ENCODE results near the gene GJA3.

DNA sequence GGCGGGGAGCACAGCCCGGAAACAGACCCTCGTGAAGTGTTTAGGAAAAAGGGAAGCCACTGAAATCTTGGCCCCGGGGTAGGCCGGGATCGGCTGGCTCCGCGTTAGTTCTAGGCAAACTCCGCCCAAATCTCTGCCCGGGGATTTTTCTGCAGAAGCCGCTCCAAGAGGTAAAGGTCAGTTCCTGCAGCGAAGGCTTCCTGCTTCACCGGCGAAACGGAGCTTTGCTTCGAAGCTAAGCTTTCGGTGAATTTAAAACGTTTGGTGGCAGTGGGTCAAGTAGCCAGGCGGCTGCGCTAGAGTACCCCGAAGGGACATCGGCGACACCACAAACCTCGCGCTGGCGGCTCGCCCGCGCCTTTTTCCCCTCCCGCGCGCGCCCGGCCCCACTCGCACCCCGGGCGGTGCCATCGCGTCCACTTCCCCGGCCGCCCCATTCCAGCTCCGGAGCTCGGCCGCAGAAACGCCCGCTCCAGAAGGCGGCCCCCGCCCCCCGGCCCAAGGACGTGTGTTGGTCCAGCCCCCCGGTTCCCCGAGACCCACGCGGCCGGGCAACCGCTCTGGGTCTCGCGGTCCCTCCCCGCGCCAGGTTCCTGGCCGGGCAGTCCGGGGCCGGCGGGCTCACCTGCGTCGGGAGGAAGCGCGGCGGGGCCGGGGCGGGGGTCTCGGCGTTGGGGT lies 31.4 kb upstream of the GJA3 start:
- TF ChIP-seq, protein P1, sequence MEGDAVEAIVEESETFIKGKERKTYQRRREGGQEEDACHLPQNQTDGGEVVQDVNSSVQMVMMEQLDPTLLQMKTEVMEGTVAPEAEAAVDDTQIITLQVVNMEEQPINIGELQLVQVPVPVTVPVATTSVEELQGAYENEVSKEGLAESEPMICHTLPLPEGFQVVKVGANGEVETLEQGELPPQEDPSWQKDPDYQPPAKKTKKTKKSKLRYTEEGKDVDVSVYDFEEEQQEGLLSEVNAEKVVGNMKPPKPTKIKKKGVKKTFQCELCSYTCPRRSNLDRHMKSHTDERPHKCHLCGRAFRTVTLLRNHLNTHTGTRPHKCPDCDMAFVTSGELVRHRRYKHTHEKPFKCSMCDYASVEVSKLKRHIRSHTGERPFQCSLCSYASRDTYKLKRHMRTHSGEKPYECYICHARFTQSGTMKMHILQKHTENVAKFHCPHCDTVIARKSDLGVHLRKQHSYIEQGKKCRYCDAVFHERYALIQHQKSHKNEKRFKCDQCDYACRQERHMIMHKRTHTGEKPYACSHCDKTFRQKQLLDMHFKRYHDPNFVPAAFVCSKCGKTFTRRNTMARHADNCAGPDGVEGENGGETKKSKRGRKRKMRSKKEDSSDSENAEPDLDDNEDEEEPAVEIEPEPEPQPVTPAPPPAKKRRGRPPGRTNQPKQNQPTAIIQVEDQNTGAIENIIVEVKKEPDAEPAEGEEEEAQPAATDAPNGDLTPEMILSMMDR (IDR thresholded peaks at IDR 0.05 in 4 of 5, conservative IDR thresholded peaks at IDR 0.05 in 1 of 5), result no peak
- TF ChIP-seq POLR2A (IDR thresholded peaks at IDR 0.05), result no peak
